Erythroblast (primary cell): ENCODE results near the gene ZBTB8A.
A peak's percentile ranks its signal among the peaks of the same experiment; 100 is the strongest.

Experiments used
- GATA1 ChIP-seq: IDR thresholded peaks from 2 replicates; pipeline ENCODE4 v1.6.1; 2011; ENCODE audit warnings: low read depth, mild to moderate bottlenecking, control low read depth, low read length, moderate library complexity
- POLR2A ChIP-seq: IDR thresholded peaks from 2 replicates; pipeline ENCODE4 v1.6.1; 2011; ENCODE audit warnings: mild to moderate bottlenecking, low read length

GRCh38 chr1:32650752-32651460 is 111.7 kb downstream of the ZBTB8A start, which contains the start of gene RBBP4:
- TF ChIP-seq POLR2A (peak; percentile 59), GATA1 (no peak)
